Activated CD4-positive, alpha-beta T cell treated with anti-CD3 and anti-CD28 coated beads, Interleukin-2, amount 50 U/mL, for 16 hours (primary cell): Measurements from ENCODE around the gene CHI3L1.

Source experiments
- DNase-seq: peaks from one replicate; pipeline ENCODE4 v3.0.0-alpha.2; 2020

The CHI3L1 gene

GRCh38 chr1:203180611-203181330 is 5.7 kb downstream of the CHI3L1 start:
- DNase-seq = no peak

- no peak for DNase-seq
These were observed 6.9 kb downstream of the CHI3L1 start for GRCh38 chr1:203179667-203180005.

- no peak for DNase-seq
These were observed 7.5 kb downstream of the CHI3L1 start for GRCh38 chr1:203178821-203179666.

GRCh38 chr1:203178083-203178482 is 8.4 kb downstream of the CHI3L1 start:
- DNase-seq = no peak

GRCh38 chr1:203177470-203178039 is 8.9 kb downstream of the CHI3L1 start:
- DNase-seq = no peak

GRCh38 chr1:203177036-203177405 is 9.5 kb downstream of the CHI3L1 start:
- no peak for DNase-seq

- DNase-seq = no peak
These were observed 10.1 kb downstream of the CHI3L1 start for GRCh38 chr1:203176273-203177035.

GRCh38 chr1:203175827-203176241 is 10.7 kb downstream of the CHI3L1 start:
- DNase-seq = no peak

GRCh38 chr1:203175237-203175826 is 11.2 kb downstream of the CHI3L1 start, which contains the start of gene MYBPH:
Gene MYBPH, minus strand, starts transcription at chr1:203175826. Its CDS starts 71 bp downstream, at chr1:203175755.
- no peak for DNase-seq

- DNase-seq = no peak
These were observed 12.0 kb downstream of the CHI3L1 start for GRCh38 chr1:203174324-203174985.

- DNase-seq = no peak
These were observed 12.9 kb downstream of the CHI3L1 start for GRCh38 chr1:203173566-203173965.

GRCh38 chr1:203173011-203173555 is 13.4 kb downstream of the CHI3L1 start:
- DNase-seq = no peak

- DNase-seq = peak; percentile 50
These were observed 14.1 kb downstream of the CHI3L1 start for GRCh38 chr1:203172184-203173010.

GRCh38 chr1:203171341-203172183 is 14.9 kb downstream of the CHI3L1 start:
- DNase-seq = no peak

- no peak for DNase-seq
These were observed 15.7 kb downstream of the CHI3L1 start for GRCh38 chr1:203170625-203171330.

- DNase-seq = no peak
These were observed 16.6 kb downstream of the CHI3L1 start for GRCh38 chr1:203169770-203170520.

- no peak for DNase-seq
These were observed 17.5 kb downstream of the CHI3L1 start for GRCh38 chr1:203168991-203169390.

GRCh38 chr1:203168256-203168786 is 18.2 kb downstream of the CHI3L1 start:
- DNase-seq = no peak
